ENCODE measurements around the gene SASH3. TPM values are rescaled to one million over a fixed set of nuclear protein-coding genes. Genes with fewer than 3 reads are reported as not detected.

The SASH3 gene
- polyA plus RNA-seq, 1 experiment: not detected

- ChIA-PET POLR2A (no interaction called here), CTCF (no interaction called here)
- DNase-seq (ENCODE audit: low read depth): no peak
- Histone ChIP-seq H3K27me3 (ENCODE audit: control insufficient read depth, insufficient read depth, low read length) (no peaks in the 10 kb centered on the region), H3K36me3 (ENCODE audit: control insufficient read depth, insufficient read depth, low read length) (no peaks in the 10 kb centered on the region; the same call in 1 of the 2 replicates), H3K4me3 (ENCODE audit: low read depth, low read length) (no peak overlapping the region)
- TF ChIP-seq CTCF (IDR thresholded peaks at IDR 0.05; ENCODE audit: insufficient read depth, low read depth, low read length): no peak
Observed at GRCh38 chrX:129793604-129794191, 13.9 kb downstream of the SASH3 start.

GRCh38 chrX:129795584-129795983 lies 15.8 kb downstream of the SASH3 start:
- no peak overlapping the region for H3K4me3 ChIP-seq (ENCODE audit: low read depth, low read length)
- no peak for TF ChIP-seq CTCF (IDR thresholded peaks at IDR 0.05; ENCODE audit: insufficient read depth, low read depth, low read length)
- CTCF ChIA-PET: no interaction called here

GRCh38 chrX:129797251-129797906 lies 17.6 kb downstream of the SASH3 start:
- no peak overlapping the region for H3K4me3 ChIP-seq (ENCODE audit: low read depth, low read length)
- ChIA-PET CTCF (no interaction called here), POLR2A (no interaction called here)
- no peaks in the 10 kb centered on the region; the same call in 1 of the 2 replicates for H3K36me3 ChIP-seq (ENCODE audit: control insufficient read depth, insufficient read depth, low read length)
- no peak for TF ChIP-seq CTCF (IDR thresholded peaks at IDR 0.05; ENCODE audit: insufficient read depth, low read depth, low read length)
- H3K27me3 ChIP-seq (ENCODE audit: control insufficient read depth, insufficient read depth, low read length): no peaks in the 10 kb centered on the region
- DNase-seq (ENCODE audit: low read depth): no peak

More at GRCh38 chrX:129795584-129795983, 15.8 kb downstream of the SASH3 start:
- H3K36me3 ChIP-seq (ENCODE audit: control insufficient read depth, insufficient read depth, low read length): no peaks in the 10 kb centered on the region; the same call in 1 of the 2 replicates
- no peaks in the 10 kb centered on the region for H3K27me3 ChIP-seq (ENCODE audit: control insufficient read depth, insufficient read depth, low read length)
- DNase-seq (ENCODE audit: low read depth): no peak
- POLR2A ChIA-PET: no interaction called here

GRCh38 chrX:129798456-129798855 lies 18.7 kb downstream of the SASH3 start:
- no peak for TF ChIP-seq CTCF (IDR thresholded peaks at IDR 0.05; ENCODE audit: insufficient read depth, low read depth, low read length)
- Histone ChIP-seq H3K36me3 (ENCODE audit: control insufficient read depth, insufficient read depth, low read length) (no peaks in the 10 kb centered on the region; the same call in 1 of the 2 replicates), H3K4me3 (ENCODE audit: low read depth, low read length) (no peak overlapping the region), H3K27me3 (ENCODE audit: control insufficient read depth, insufficient read depth, low read length) (no peaks in the 10 kb centered on the region)
- DNase-seq (ENCODE audit: low read depth): no peak
- CTCF ChIA-PET: no interaction called here
- POLR2A ChIA-PET: interaction anchor here (0.6 kb wide), 1 partner anchor 142 kb away, joined by 3 read pairs; no protein-coding TSS in a partner anchor

GRCh38 chrX:129798888-129799287 lies 19.1 kb downstream of the SASH3 start:
- ChIA-PET CTCF (no interaction called here), POLR2A (interaction anchor here (0.6 kb wide), 1 partner anchor 142 kb away, joined by 3 read pairs; no protein-coding TSS in a partner anchor)

More at GRCh38 chrX:129798888-129799287, 19.1 kb downstream of the SASH3 start:
- H3K36me3 ChIP-seq (ENCODE audit: control insufficient read depth, insufficient read depth, low read length): no peaks in the 10 kb centered on the region; the same call in 1 of the 2 replicates
- no peak for TF ChIP-seq CTCF (IDR thresholded peaks at IDR 0.05; ENCODE audit: insufficient read depth, low read depth, low read length)
- no peak overlapping the region for H3K4me3 ChIP-seq (ENCODE audit: low read depth, low read length)
- no peaks in the 10 kb centered on the region for H3K27me3 ChIP-seq (ENCODE audit: control insufficient read depth, insufficient read depth, low read length)
- no peak for DNase-seq (ENCODE audit: low read depth)

Data from BJ (cell line).